Muscle of back (tissue), 13 donors: Measurements from ENCODE around the gene PNPLA1. TPM values are rescaled to one million over a fixed set of nuclear protein-coding genes. Genes with fewer than 3 reads are reported as not detected.

ENCODE experiments used
- DNase-seq, 3 donors: peaks; one replicate each; pipeline versions ENCODE4 v3.0.0 to v3.0.0-alpha.2; 2013
- long read RNA-seq, 9 donors: transcript quantifications; one replicate each; lab custom pipeline, GENCODE V29; 2026
- polyA plus RNA-seq, 10 donors: library from polyadenylated mRNA; unstranded; fragments of 120-200 nt; gene quantifications; one replicate each; pipeline ENCODE4 v1.2.1, GENCODE V29; 2013; ENCODE audit not compliant: insufficient read length in 10 of 10

Gene PNPLA1, protein sequence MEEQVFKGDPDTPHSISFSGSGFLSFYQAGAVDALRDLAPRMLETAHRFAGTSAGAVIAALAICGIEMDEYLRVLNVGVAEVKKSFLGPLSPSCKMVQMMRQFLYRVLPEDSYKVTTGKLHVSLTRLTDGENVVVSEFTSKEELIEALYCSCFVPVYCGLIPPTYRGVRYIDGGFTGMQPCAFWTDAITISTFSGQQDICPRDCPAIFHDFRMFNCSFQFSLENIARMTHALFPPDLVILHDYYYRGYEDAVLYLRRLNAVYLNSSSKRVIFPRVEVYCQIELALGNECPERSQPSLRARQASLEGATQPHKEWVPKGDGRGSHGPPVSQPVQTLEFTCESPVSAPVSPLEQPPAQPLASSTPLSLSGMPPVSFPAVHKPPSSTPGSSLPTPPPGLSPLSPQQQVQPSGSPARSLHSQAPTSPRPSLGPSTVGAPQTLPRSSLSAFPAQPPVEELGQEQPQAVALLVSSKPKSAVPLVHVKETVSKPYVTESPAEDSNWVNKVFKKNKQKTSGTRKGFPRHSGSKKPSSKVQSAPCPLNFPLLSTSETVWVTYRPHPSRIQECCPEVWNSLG
- 1 to 10 TPM in 1 of 10 donors, under 1 TPM in 5, not detected in 4; 0.09 to 1.7 (median 0.12) TPM for polyA plus RNA-seq
- long read RNA-seq, donor 1 = 0 reads
- long read RNA-seq, donor 2 = 0 reads
- long read RNA-seq, donor 3 = 0 reads
- long read RNA-seq, donor 4 = 0 reads
- long read RNA-seq, donor 5 = 0 reads
- long read RNA-seq, donor 6 = 0 reads
- long read RNA-seq, donor 7 = 0 reads
- long read RNA-seq, donor 8 = 0 reads
- long read RNA-seq, donor 9 = 0 reads

DNA sequence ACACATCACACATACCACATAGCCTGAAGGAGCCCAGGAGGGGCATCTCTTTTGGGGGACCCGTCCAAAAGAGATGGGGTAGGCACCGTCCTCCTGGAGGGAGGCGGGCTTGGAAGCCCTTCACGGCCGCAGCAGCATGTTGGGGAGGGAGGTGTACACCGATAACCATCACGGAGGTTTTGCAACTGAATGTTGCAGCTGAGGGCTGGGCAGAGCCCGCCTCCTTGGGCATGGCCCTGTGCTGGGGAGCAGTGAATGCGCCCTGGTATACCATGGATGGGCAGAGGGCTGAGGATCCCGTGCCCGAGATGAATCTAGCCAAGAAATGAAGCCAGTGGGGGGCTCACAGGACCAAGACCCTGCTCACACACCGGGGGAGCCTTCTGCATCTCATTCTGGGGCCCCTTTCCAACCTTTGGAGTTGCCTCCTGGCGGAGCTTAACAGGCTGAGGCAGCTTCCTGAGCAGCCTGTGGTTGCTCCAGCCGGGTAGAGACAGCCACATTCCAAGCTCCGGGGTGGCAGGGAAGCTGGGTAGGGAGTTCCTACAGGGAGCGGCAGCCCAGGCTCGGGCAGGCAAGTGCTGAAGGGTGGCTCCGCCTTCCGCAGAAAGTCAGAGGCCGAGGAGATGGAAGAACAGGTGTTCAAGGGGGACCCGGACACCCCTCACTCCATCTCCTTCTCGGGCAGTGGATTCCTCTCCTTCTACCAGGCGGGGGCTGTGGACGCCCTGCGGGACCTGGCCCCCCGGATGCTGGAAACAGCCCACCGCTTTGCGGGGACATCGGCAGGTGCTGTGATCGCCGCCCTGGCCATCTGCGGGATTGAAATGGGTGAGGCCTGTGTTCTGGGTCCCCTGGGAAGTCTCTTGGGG lies at the start of gene PNPLA1:
TSS of gene PNPLA1 (plus strand) at position 227 of the 872 bp plus-strand sequence. CDS start at position 627, 400 bp downstream.
- no peak for DNase-seq

DNA sequence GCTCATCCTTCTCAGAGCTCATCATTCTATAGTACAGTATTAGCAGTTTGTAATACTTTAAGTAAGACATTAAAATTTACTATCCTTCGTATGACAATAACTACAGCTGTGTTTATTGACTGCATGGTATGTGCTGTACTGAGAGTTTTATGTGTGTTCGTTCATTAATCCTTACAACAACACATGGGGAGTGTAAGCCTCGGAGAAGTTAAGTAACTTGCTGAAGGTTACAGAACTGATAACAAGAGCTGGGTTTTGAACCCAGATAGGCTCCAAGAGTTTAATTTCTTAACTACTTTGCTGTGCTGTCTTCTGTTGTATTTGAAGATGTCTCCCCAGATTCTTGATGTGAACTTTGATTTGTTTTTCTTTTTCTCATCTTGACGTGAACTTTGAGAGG lies 49.6 kb upstream of the PNPLA1 start:
- DNase-seq = no peak

DNA sequence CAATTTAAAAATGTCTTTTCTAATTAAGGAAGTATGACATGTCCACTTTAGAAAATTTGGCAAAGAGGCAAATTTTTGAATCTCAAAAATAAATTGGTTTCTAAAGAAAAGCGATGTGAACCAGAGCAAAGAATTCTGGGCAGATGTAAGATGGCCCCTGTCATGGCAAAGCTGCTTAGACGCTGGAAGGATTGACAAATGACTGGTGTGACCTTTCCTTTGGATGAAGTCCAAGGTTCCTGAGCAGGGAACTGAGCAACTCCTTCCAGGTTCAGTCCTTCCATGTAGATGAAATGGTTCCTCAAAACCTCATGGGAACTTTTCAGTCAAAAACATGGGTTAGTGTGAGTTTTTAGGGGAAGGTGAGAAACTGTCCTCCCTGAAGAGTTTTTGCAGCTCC lies 48.2 kb upstream of the PNPLA1 start:
- DNase-seq = no peak

DNA sequence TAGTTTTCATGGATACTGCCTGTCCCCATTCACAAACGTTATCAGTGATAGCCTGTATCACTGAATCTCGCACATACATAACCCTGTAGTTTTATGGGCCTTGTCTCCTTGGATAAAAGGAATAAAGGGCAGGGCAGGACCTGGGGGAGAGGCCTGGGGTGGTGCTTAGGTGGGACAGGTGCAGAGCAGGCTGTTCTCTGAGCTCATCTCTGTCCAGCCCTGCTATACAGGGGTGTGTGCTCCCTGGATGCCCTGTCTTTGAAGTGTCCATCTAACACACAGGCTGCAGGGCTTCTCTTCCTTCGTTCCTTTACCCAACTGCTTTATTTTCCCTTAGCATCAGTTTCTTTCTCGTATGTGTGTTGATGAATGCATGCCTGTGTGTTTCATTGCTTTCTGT lies 46.9 kb upstream of the PNPLA1 start:
- DNase-seq = no peak

DNA sequence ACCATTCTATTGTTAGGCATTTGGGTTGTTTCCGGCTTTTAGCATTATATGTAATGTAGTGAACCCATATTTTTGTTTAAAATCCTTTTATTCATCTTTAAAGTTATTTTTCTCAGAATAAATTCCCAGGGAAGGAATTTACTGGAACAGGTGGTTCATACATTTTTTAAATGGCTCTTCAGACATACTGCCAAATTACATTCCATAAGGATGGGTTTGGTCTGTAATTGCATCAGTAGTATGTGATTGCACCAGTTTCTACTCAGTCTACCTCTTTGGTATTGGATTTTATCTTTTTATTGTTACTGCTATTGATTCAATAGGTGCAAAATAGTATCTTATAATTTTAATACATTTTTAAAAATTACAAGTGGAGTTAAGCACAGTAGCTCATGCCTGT lies 46.2 kb upstream of the PNPLA1 start:
- DNase-seq = no peak

DNA sequence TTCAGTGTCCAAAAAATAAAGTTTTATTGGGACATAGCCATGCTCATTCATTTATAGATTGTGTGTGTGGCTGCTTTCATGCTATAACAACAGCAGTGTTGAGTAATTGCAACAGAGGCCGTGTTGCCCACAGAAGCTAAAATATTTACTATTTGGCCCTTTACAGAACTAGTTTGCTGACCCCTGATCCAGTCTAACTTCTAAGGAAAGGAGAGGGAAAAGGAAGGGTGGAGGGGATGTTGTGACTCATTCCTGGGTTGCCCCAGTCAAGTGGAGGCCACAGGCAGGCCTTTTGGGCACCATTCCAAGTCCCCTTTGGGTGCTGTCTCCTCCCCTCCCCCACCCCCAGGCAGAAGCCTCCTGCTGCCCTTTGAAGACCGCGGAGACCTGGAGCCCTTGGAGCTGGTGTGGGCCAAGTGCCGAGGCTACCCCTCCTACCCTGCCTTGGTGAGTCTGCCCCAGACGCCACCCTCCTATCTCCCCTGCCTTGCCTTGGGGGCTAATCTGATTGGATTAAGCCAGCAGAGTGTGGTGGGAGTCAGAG lies 44.9 kb upstream of the PNPLA1 start:
- no peak for DNase-seq

DNA sequence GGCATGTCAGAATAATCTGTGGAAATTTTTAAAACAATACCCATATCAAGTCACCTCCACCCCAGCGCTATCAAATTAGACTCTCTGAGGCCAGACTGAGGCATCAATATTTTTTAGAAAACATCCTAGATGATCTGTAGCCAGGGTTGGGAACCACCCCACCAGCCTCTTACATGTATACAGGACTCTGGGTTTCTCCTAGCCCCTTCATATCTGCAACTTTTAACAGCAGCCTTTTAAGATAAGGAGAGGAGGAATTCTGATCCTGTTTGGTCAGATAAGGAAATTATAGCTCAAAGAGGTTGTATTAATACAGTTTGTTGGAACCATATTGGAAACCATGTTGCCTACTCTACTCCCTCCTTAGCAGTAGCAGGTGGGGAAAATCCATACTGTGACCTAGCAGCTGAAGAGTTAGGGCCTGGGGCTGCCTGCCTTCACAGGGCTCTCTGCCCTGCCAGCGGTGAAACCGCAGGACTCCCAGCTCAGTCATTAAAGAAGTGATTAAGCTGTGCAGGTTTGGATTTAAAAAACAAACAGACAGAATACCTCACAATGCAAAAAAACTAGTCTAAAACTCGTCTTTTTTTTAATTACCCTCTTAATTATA lies 43.3 kb upstream of the PNPLA1 start:
- no peak for DNase-seq

DNA sequence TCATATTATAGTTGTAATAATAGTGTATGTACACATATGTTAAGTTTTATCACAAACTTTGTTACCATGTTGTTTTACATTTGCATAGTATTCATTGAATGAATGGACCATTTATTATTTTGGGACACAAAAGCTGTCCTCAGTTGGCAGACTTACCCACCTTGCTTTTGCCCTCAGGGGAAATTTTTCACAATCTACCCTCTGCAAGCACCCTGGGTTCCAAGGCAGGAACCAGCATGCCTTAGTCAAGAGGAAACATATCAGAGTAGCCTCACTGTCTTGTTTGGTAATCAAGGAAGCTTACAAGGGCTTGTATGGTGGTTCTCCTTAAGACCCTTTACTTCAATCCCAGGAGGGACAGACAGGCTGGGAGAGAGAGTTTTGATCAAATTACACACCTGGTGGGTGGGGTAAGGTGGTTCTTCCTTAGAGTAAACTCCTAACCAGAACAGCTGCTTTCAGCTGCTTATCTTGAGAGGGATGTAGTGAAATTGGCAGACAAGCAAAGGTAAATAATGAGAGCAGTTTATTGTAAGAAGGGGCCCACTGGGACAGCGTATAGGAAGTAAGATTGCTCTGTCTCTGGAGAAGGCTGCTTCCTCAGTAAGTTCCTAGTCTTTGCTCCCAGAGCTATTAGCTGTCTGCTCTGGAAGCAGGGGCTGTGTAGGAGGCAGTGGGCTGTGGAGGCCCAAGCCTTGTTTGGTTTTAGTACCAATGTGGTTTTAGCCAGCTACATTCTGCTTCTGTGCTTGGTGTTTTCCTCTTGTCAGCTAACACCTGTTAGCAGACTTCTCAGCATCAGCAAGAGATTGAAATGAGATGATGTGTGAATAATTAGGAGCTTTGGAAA lies 42.3 kb upstream of the PNPLA1 start:
- DNase-seq = no peak

DNA sequence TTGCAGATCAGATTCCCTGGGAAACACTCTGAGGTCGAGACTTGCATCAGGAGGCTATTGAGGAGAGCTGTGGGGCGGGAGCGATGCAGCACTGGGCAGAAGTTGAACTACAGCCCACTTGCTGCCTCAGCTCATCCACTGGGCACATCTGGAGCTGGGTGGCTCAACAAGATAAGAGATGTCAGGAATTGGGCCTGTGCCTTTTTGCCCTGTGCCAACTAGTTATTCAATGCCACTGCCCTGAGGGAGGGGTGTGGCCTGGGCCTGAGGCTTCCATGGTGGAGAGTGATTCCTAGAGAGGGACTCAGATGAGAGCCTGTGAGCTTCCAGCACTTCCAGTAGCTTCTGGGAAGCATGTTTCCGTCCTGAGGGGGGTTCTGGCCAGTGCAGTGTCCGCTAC lies 40.6 kb upstream of the PNPLA1 start:
- no peak for DNase-seq

DNA sequence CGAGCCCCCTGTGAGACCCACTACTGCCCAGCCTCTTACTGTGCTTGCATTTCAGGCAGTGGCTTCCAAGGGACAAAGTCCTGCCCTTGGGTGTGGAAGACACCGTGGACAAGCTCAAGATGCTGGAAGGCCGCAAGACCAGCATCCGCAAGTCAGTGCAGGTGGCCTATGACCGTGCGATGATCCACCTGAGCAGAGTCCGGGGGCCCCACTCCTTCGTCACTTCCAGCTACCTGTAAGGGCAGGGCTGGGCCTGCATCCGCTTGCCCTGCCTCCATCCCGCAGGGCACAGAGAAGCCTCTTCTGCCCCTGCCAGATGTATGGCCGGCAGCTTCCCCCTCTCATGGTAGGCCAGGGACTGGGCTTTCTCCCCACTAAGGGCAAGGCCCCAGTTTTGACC lies 39.5 kb upstream of the PNPLA1 start:
- no peak for DNase-seq

DNA sequence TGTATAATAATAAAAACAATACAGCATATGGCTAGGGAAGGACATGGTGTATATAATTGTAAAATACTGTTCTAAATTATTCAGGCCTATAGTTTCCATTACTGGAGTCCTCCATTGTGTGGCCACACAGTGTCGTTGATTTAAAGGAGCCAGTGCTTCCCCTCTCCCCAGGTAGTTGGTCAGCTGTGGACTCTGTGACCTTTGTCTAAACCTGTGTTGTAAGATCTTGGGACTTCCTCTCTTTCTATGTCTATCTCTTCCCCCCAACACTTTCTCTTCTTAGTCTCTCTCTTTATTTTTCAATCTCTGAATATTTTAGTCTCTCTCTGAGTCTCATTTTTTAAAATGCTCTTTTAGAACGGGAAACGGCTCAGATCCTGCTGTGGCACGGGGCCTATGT lies 37.7 kb upstream of the PNPLA1 start:
- no peak for DNase-seq

DNA sequence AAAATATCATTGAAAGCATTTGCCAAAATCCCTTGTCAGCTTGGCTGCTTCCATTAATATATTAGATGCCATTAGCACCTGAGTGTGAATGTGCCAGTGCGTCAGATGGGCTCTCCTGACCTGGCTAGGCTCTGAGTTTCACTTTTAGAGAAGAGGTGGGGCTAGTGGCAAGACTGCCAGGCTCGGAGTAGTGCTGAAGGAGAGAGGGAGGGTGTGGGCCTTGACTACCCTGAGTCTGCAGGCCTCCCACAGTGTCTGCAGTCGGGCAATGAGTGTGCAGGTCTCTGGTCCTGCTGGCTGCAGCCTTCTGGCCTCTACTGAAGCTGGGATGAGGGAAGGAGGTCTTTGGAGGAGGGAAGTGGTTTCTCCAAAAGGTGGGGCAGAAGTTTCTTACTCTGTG lies 34.6 kb upstream of the PNPLA1 start:
- no peak for DNase-seq

DNA sequence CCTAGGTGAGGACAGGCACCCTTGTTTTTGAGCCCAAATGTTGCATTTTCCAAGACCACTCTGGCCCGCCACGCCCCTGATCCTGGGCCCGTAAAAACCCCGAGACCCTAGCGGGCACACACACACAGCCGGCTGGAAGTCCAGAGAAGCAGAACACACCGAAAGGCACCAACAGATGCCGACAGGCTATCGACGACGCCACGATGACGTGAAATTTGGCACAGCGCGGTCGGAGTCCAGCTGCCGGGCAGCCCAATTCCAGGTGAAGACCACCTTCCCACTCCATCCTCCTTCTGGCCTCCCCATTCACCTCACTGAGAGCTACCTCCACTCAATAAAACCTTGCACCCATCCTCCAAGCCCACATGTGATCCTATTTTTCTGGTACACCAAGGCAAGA lies 34.0 kb upstream of the PNPLA1 start:
- no peak for DNase-seq

DNA sequence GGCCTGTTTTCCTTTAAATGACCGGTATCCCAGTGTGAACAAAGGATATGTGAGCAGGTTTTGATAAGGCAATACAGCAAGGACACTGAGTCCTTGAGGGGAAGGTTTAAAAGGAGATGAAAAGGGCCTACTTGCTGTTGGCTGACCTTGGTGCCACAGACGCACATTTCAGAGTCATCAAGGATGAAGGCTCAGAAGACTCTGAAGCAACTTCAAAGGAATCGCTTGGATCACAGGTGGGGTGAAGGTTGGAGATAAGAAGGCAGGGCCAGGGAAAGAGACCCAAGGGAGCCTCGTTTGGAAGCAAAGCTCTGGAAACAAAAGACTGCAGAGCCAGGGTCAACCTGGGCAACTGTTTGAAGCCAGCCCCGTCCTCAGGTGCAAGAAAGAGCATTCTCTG lies 30.1 kb upstream of the PNPLA1 start:
- no peak for DNase-seq

DNA sequence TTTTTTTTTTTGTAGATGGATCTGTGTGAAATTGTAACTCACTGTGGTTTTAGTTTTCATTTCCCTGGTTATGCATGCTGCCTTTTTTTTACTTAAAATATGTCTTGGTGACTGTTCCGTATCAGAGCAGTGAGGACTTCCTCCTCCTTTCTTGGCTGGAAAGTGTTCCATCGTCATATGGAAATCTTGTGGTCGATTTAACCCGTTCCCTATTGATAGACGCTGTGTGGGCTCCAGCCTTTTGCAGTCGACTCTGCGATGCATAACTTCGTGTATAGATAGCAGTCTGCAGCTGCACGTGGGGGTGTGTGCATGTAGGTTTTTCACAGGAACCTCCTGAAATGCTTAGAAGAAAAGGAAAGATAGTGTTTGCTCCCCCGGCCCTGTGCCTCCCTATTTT lies 28.1 kb upstream of the PNPLA1 start:
- peak; percentile 15 to 61 (median 24) for DNase-seq

DNA sequence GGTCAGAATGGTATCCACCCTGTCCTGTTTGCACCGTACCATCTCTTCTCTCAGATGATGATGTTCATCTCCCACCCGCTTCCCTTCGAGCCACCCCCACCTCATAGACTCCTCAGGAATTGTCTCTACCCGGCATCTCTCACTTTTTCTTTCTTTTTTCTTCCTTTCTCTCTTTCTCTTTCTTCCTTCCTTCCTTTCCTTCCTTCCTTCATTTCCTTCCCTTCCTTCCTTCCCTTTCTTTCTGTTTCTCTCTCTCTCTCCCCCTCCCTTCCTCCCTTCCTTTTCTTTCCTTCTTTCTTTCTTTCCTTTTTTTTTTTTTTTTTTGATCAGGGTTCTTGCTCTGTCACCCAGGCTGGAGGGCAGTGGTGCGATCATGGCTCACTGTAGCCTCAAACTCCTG lies 27.7 kb upstream of the PNPLA1 start:
- DNase-seq = no peak

DNA sequence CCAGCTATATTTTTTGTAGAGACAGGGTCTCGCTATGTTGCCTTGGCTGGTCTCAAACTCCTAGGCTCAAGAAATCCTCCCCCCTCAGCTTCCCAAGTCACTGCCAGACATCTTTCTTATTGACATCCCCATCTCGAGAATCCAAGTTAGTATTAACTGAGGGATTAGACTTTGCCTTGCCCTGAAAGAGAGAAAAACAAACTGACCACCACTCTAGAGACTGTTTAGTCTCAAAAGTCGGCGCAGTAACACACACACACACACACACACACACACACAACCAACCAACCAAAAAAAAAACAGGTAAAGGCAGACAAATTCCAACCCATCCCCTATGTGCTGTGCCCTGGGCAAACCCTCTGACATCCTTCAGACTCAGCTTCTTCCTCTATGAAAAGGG lies 27.2 kb upstream of the PNPLA1 start:
- no peak for DNase-seq

DNA sequence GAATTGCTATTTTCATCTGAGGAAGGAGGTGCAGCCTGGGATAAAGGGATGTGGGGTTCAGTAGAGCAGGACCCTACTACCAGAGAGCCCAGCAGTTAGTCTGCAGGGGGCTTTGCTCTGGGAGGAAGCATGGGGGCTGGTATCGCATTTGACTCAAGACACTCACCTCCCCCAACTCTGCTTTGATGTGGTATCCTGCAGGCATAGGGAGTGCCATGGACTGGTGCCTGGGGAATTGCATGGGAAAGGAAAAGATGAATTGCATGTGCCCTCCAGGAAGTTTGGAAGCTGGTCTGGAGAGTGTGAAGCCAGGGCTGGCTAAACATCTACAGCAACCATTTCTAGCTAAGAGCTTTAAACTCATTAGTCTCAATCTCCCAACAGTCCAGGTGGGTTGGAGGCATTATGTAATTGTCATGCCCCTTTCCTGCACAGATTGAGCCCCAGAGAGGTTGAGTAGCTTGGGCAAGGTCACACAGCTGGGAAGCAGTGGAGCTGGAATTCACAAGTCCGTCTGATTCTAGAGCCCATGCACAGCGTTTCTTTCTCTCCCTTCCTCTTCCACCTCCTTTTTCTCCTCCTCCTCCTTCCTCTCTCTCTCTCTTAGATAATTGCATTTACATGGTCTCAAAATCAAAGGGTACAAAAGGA lies 26.2 kb upstream of the PNPLA1 start:
- DNase-seq = no peak

DNA sequence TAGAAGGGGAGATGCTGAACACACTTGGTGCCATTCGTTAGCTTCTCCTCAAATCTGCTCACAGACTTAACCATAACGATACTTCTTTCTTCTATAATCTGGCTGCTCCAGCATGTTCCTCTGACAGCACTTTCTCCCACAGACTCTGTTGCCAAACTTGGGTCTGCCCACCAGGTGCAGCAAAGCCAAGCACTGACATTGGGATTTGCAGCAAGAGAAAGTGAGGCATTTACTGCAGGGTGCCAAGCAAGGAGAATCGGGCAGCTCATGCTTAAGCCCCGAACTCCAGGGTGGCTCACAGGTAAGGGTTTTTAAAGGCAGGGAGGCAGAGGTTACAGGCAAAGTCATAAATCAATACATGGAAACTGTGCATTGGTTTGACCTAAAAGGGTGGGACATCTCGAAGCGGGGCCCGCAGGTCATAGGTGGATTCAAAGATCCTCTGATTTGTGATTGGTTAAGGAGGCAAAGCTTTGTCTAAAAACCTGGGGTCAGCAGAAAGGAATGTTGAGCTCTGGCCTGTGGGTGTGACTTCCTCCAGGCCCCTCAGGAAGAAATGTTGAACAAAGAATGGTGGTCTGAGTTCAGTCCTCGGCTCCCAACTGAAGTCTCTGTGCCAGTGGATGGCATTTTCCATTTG lies 25.1 kb upstream of the PNPLA1 start:
- no peak for DNase-seq
